Lower lobe of right lung (tissue), 2 donors: ENCODE data around the gene DHRS4. TPM values are rescaled to one million over a fixed set of nuclear protein-coding genes. Genes with fewer than 3 reads are reported as not detected.
"Not testable (repeated sequence)": the region's sequence is repeated elsewhere in the genome, so short reads cannot be mapped to it uniquely, and the experiment has no call there.

Experiments
- ATAC-seq, 2 donors: fragments of 200-7000 bp; cut with Tn5 transposase; one replicate each; pipeline ENCODE4 v1.9.1; 2020 to 2022; ENCODE audit warnings: mild to moderate bottlenecking in 2 of 2, moderate library complexity in 2 of 2
- DNase-seq: peaks from one replicate; pipeline ENCODE4 v3.0.0-alpha.2; 2020
- H3K27ac ChIP-seq: fragments of 200-600 bp; one replicate; pipeline ENCODE4 v1.8.0; 2022
- H3K27me3 ChIP-seq: fragments of 200-600 bp; one replicate; pipeline ENCODE4 v1.8.0; 2022; ENCODE audit warnings: low read depth
- H3K36me3 ChIP-seq: fragments of 200-600 bp; one replicate; pipeline ENCODE4 v1.8.0; 2022; ENCODE audit warnings: mild to moderate bottlenecking
- H3K4me1 ChIP-seq: fragments of 200-600 bp; one replicate; pipeline ENCODE4 v1.8.0; 2022
- H3K4me3 ChIP-seq: fragments of 200-600 bp; one replicate; pipeline ENCODE4 v1.8.0; 2022; ENCODE audit warnings: mild to moderate bottlenecking
- H3K9me3 ChIP-seq: fragments of 200-600 bp; one replicate; pipeline ENCODE4 v1.8.0; 2022
- CTCF ChIP-seq: fragments of 200-600 bp; IDR thresholded peaks from one replicate; pipeline ENCODE4 v1.8.0; 2022; ENCODE audit warnings: antibody characterized with exemption, mild to moderate bottlenecking
- intact Hi-C: fragments of 100-400 bp; cut with DNase I; formaldehyde crosslinking; loops from one replicate; pipeline ENCODE4 v1.11.0; 2022
- total RNA-seq: library from RNA; stranded (reverse); fragmentation: NEBNext Ultra II Directional; extraction: Animal tissue kit (Norgen Biotek cat#: 25700); gene quantifications from one replicate; pipeline ENCODE4 v1.2.1, GENCODE V29; 2021
- donor health status: DM: no; HTN: yes; CAD: no; lungs with severe emphysema.

The DHRS4 gene
- total RNA-seq, 1 donor from 2014 or later = 35.4 TPM

- Histone ChIP-seq H3K4me3 (no peak overlapping the region), H3K36me3 (peaks cover 10% of the 10 kb centered on the region), H3K4me1 (no peaks in the 10 kb centered on the region), H3K9me3 (no peaks in the 10 kb centered on the region), H3K27ac (no peak overlapping the region), H3K27me3 (no peaks in the 10 kb centered on the region)
- ATAC-seq (no peak), DNase-seq (no peak)
- TF ChIP-seq CTCF = no peak
- intact Hi-C loops = no loop called here
These were observed 12.3 kb upstream of the DHRS4 start for GRCh38 chr14:23941230-23941629.

- Histone ChIP-seq H3K4me3 (no peak overlapping the region), H3K27me3 (no peaks in the 10 kb centered on the region), H3K4me1 (no peaks in the 10 kb centered on the region), H3K36me3 (peaks cover 10% of the 10 kb centered on the region), H3K9me3 (no peaks in the 10 kb centered on the region), H3K27ac (no peak overlapping the region)
- no peak for TF ChIP-seq CTCF
- DNase-seq (no peak), ATAC-seq (no peak)
- intact Hi-C loops = no loop called here
These were observed 11.9 kb upstream of the DHRS4 start for GRCh38 chr14:23941669-23942068.

- ATAC-seq (no peak), DNase-seq (no peak)
- H3K27ac ChIP-seq = no peak overlapping the region
- H3K27me3 ChIP-seq = no peaks in the 10 kb centered on the region
- H3K36me3 ChIP-seq = peaks cover 10% of the 10 kb centered on the region
- no peak for TF ChIP-seq CTCF
- no peaks in the 10 kb centered on the region for H3K9me3 ChIP-seq
- H3K4me1 ChIP-seq = no peaks in the 10 kb centered on the region
- no peak overlapping the region for H3K4me3 ChIP-seq
- intact Hi-C loops = no loop called here
These were observed 11.0 kb upstream of the DHRS4 start for GRCh38 chr14:23942587-23942986.

GRCh38 chr14:23949069-23949468, 4.5 kb upstream of the DHRS4 start:
- H3K4me3 ChIP-seq, DNase-seq, intact Hi-C loops, H3K4me1 ChIP-seq, H3K27ac ChIP-seq, H3K27me3 ChIP-seq, H3K9me3 ChIP-seq, H3K36me3 ChIP-seq, ATAC-seq: not testable (repeated sequence)

- Histone ChIP-seq H3K4me1 (peaks cover 18% of the 10 kb centered on the region), H3K27me3 (no peaks in the 10 kb centered on the region), H3K27ac (no peak overlapping the region), H3K9me3 (no peaks in the 10 kb centered on the region), H3K36me3 (peaks cover under 1% of the 10 kb centered on the region), H3K4me3 (no peak overlapping the region)
- ATAC-seq = no peak
- no peak for TF ChIP-seq CTCF
- DNase-seq = no peak
- intact Hi-C loops = no loop called here
These were observed 3.0 kb upstream of the DHRS4 start for GRCh38 chr14:23950411-23951135.

- H3K9me3 ChIP-seq, H3K36me3 ChIP-seq, H3K4me3 ChIP-seq, H3K27me3 ChIP-seq, ATAC-seq, H3K27ac ChIP-seq, DNase-seq, intact Hi-C loops: not testable (repeated sequence)
- peaks cover 18% of the 10 kb centered on the region for H3K4me1 ChIP-seq
These were observed 2.5 kb upstream of the DHRS4 start for GRCh38 chr14:23951136-23951466.
